ENCODE data around the gene MAN1C1. TPM values are rescaled to one million over a fixed set of nuclear protein-coding genes. Genes with fewer than 3 reads are reported as not detected.

Gene MAN1C1
- total RNA-seq, 1 experiment from 2014 or later, result 9.3 TPM

DNA sequence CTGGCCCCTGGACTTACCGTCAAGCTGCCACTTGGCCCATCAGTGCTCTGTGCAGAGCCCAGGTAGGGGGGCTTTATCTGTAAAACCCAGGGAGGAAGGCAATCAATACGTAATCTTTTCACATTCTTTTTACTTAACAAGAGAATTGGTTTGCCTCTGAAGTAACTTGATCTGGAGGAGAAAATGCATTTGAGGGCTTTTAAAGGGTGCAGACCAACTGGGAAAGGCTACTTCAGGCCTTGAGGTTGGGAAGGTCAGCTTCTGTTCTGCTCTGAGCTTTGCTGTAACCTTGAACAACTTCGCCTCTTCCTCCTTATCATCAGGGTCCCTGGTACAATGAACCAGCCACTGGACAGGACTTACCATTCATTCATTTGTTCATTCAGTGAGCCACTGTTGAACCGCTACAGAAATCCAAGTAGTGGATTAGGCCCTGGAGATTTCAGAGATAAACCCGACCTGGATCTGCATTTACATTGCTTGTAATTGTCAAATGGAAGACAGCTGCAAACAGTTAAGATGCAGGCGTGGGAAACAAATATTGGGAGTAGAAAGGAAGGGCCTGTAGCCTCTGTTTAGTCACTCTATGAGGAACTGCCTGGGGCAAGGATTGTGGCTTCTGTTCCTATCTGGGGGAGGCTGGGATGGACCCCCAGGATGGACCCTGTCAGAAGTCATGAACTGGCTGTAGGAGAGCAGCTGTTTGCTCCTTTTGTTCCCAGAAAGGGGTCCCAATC is 90.9 kb downstream of the MAN1C1 start:
- Histone ChIP-seq H3K4ac (ENCODE audit: low read depth, low read length) (no peak overlapping the region), H3K4me1 (ENCODE audit: insufficient read depth, low read length) (peaks cover 12% of the 10 kb centered on the region; the same call in 1 of the 2 replicates), H2BK15ac (ENCODE audit: low read depth, low read length) (no peak overlapping the region), H3K9ac (ENCODE audit: extremely low read depth, insufficient read length, low read length) (no peak overlapping the region), H3K23ac (ENCODE audit: insufficient read length, low read depth, low read length) (no peak overlapping the region), H3K79me1 (ENCODE audit: insufficient read depth, low read depth, low read length, poor library complexity, severe bottlenecking) (no peaks in the 10 kb centered on the region), H2BK20ac (ENCODE audit: low read depth, low read length, poor library complexity, severe bottlenecking) (no peak overlapping the region), H4K8ac (replicated peaks; ENCODE audit: insufficient read length, low read depth, low read length) (no peak overlapping the region), H3T11ph (ENCODE audit: low read length) (peak overlapping the region; percentile 41), H3K18ac (ENCODE audit: insufficient read length, low read depth, low read length) (peak overlapping the region; percentile 86), H3K23me2 (ENCODE audit: insufficient read length, low read depth, low read length, poor library complexity, severe bottlenecking) (no peaks in the 10 kb centered on the region), H4K20me1 (ENCODE audit: control insufficient read depth, insufficient read depth, insufficient read length) (no peaks in the 10 kb centered on the region), H3K4me2 (ENCODE audit: insufficient read depth, insufficient read length, low read length) (peak overlapping the region; percentile 45), H3K56ac (ENCODE audit: insufficient read length, low read depth, low read length) (no peak overlapping the region), H3K27ac (ENCODE audit: insufficient read length, low read depth, low read length) (peak overlapping the region; percentile 83), H3K9me3 (ENCODE audit: control insufficient read depth, low read depth, low read length) (no peaks in the 10 kb centered on the region), H2BK12ac (ENCODE audit: insufficient read length, low read depth, low read length) (no peak overlapping the region), H2AK5ac (ENCODE audit: insufficient read length, low read length) (no peak overlapping the region), H4K5ac (ENCODE audit: insufficient read length, low read depth, low read length) (no peak overlapping the region), H3K14ac (ENCODE audit: insufficient read depth, low read length) (peak overlapping the region; percentile 86), H2AFZ (ENCODE audit: low read length) (no peak overlapping the region), H4K91ac (ENCODE audit: insufficient read length, low read depth, low read length) (no peak overlapping the region), H2BK5ac (ENCODE audit: insufficient read length, low read length) (no peak overlapping the region), H3K79me2 (ENCODE audit: insufficient read depth, low read length) (no peaks in the 10 kb centered on the region), H2BK120ac (ENCODE audit: low read depth, low read length, poor library complexity, severe bottlenecking) (peak overlapping the region; percentile 86), H3K27me3 (ENCODE audit: insufficient read depth, low read length) (no peaks in the 10 kb centered on the region)
- H3K36me3 Mint-ChIP-seq (ENCODE audit: insufficient read depth in 1 of 3, low read depth in 3 of 3), result no peaks in the 10 kb centered on the region
- peak overlapping the region; percentile 34 to 64 for H3K4me3 Mint-ChIP-seq
- no peaks in the 10 kb centered on the region for H3K27me3 Mint-ChIP-seq (ENCODE audit: low read depth)
- DNase-seq, result no peak
- no CpG with 5 or more reads among the region's 6 CpGs for WGBS (ENCODE audit: extremely low coverage, insufficient read length, low lambda C conversion rate)
- TF ChIP-seq, protein P1, sequence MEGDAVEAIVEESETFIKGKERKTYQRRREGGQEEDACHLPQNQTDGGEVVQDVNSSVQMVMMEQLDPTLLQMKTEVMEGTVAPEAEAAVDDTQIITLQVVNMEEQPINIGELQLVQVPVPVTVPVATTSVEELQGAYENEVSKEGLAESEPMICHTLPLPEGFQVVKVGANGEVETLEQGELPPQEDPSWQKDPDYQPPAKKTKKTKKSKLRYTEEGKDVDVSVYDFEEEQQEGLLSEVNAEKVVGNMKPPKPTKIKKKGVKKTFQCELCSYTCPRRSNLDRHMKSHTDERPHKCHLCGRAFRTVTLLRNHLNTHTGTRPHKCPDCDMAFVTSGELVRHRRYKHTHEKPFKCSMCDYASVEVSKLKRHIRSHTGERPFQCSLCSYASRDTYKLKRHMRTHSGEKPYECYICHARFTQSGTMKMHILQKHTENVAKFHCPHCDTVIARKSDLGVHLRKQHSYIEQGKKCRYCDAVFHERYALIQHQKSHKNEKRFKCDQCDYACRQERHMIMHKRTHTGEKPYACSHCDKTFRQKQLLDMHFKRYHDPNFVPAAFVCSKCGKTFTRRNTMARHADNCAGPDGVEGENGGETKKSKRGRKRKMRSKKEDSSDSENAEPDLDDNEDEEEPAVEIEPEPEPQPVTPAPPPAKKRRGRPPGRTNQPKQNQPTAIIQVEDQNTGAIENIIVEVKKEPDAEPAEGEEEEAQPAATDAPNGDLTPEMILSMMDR (conservative IDR thresholded peaks at IDR 0.05), result no peak
- H3K4me1 Mint-ChIP-seq, result peaks cover 72 to 75% of the 10 kb centered on the region in 2 experiments
- no peaks in the 10 kb centered on the region for H3K9me3 Mint-ChIP-seq
- peak overlapping the region; percentile 87 to 98 (median 98) for H3K27ac Mint-ChIP-seq
